Duodenal mucosa (tissue), 2 donors: ENCODE results near the gene PPP1R1C.

Experiments used
- H3K27ac ChIP-seq: one replicate; pipeline ENCODE4 v1.7.0; 2013; ENCODE audit warnings: low read depth, low read length
- H3K27me3 ChIP-seq, 2 donors: one replicate each; pipeline ENCODE4 v1.7.0; 2013; ENCODE audit warnings: low read length in 2 of 2, control low read depth in 1 of 2; ENCODE audit not compliant: insufficient read depth in 2 of 2, control insufficient read depth in 1 of 2
- H3K36me3 ChIP-seq, 2 donors: one replicate each; pipeline ENCODE4 v1.7.0; 2013; ENCODE audit warnings: low read length in 2 of 2, control low read depth in 1 of 2; ENCODE audit not compliant: insufficient read depth in 2 of 2, control insufficient read depth in 1 of 2
- H3K4me1 ChIP-seq, 2 donors: one replicate each; pipeline ENCODE4 v1.7.0; 2013; ENCODE audit warnings: low read length in 2 of 2, control low read depth in 1 of 2; ENCODE audit not compliant: insufficient read depth in 2 of 2, control insufficient read depth in 1 of 2
- H3K4me3 ChIP-seq, 2 donors: one replicate each; pipeline ENCODE4 v1.7.0; 2013; ENCODE audit warnings: low read length in 2 of 2, low read depth in 1 of 2
- H3K9ac ChIP-seq, 2 donors: one replicate each; pipeline ENCODE4 v1.7.0; 2013; ENCODE audit warnings: low read length in 2 of 2, low read depth in 1 of 2
- H3K9me3 ChIP-seq, 2 donors: one replicate each; pipeline ENCODE4 v1.7.0; 2013; ENCODE audit warnings: low read length in 2 of 2, control low read depth in 1 of 2; ENCODE audit not compliant: control insufficient read depth in 1 of 2

The PPP1R1C gene

DNA sequence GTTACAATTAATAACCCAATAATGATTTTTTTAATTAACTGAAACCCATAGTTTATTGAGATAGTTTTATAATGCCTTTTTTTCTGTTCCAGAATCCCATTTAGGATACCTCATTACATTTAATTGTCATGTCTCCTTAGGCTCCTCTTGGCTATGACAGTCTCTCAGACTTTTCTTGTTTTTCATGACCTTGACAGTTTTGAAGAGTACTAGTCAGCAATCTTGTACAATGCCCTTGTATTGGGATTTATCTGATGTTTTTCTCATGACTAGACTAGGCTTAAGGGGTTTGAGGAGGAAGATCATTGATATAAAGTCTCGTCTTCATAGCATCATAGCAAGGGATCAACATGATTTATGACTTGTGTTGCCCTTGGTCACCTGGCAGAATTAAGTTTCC is 72.4 kb downstream of the PPP1R1C start:
- no peaks in the 10 kb centered on the region for H3K36me3 ChIP-seq
- no peak overlapping the region for H3K9ac ChIP-seq
- H3K4me1 ChIP-seq, result no peaks in the 10 kb centered on the region
- no peak overlapping the region for H3K27ac ChIP-seq
- H3K9me3 ChIP-seq, result no peaks in the 10 kb centered on the region
- H3K27me3 ChIP-seq, result no peaks in the 10 kb centered on the region
- no peak overlapping the region for H3K4me3 ChIP-seq

DNA sequence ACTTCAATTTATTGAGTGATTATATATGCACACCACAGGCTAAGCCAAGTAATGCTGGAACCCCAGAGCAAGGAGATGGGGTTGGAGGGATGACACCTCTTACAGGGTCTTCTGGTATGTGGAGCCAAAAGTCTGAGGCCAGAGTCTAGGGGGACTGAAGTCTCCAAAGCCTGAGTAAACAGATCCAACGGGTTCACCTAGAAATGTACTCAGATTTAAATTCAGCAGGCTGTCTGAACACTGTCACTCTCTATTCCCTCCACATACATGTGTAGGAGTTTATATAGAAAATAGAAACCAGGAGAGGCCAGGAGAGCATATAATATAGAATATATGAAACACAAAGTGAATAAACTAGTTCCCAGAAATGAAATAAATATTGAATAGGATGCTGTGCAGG is 76.1 kb downstream of the PPP1R1C start:
- H3K27me3 ChIP-seq, result no peaks in the 10 kb centered on the region
- H3K9ac ChIP-seq, result no peak overlapping the region
- no peak overlapping the region for H3K27ac ChIP-seq
- H3K4me1 ChIP-seq, result no peaks in the 10 kb centered on the region
- no peaks in the 10 kb centered on the region for H3K36me3 ChIP-seq
- H3K9me3 ChIP-seq, result no peaks in the 10 kb centered on the region
- H3K4me3 ChIP-seq, result no peak overlapping the region

DNA sequence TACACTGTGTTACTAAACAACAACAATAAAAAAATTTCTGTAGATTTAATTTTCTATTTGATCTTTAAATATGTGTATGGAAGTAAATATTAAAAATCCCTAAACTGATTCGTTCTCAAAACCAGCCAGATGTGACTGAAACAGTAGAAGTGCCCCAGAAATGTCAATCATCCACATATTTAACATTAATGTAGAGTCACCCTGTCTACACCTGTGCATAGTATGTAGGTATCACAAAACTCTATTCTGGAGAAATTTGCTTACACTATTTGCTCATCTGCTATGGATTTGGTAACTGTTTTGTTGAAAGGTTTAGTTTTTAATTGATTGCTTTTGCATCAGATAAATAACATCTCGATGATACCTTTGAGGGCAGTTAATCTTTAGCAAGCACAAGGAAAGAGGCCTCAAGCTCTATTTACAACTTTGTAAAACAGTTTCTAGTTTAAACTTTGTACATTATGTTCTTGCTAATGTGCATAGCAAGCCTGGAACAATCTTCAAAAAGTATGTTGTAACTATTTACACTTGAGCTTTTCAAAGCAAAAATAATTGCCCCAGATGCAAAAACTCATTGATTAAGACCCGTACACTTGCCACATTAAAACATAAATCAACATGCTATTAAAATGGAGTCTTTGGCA is 76.8 kb downstream of the PPP1R1C start:
- Histone ChIP-seq H3K36me3 (no peaks in the 10 kb centered on the region), H3K27ac (no peak overlapping the region), H3K27me3 (no peaks in the 10 kb centered on the region), H3K4me1 (no peaks in the 10 kb centered on the region), H3K9ac (no peak overlapping the region), H3K4me3 (no peak overlapping the region), H3K9me3 (no peaks in the 10 kb centered on the region)

DNA sequence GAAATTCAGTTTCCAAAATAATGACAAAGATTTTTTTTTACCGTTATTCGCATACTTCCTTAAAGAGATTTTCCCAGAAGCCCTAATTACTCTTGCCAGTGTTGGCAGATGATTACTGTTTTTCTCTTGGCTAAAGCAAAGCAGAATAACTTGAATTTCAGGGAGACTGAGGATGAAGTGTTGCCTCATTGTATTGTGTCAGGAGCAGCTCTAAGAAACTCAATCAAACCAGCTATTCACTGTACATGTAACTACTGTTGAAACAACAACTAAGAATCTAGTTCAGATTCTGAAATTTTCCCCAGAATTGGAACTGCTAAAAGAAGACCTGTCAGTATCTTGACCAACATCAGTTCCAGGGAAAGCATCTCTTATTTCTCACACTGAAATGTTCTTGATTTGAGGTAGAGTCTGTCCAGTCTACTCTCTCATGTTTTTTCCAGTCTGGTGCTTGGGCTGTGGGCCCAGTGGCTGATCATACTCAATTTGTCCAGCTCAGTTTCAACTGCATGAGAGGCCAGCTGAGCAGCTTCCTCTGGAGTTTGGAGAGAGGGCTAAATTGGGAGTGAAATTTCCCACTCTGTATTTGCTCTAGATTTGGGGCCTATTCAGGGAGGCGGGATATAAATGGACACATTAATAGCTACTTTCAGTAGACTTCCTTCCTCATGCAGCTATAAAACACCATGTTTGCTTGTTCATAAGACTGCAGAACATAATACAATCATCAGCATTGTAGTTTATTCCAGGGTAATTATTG is 78.5 kb downstream of the PPP1R1C start:
- Histone ChIP-seq H3K4me3 (no peak overlapping the region), H3K27ac (no peak overlapping the region), H3K27me3 (no peaks in the 10 kb centered on the region), H3K9me3 (no peaks in the 10 kb centered on the region), H3K36me3 (no peaks in the 10 kb centered on the region), H3K9ac (no peak overlapping the region), H3K4me1 (peaks cover 0 to 11% of the 10 kb centered on the region in 2 donors)

DNA sequence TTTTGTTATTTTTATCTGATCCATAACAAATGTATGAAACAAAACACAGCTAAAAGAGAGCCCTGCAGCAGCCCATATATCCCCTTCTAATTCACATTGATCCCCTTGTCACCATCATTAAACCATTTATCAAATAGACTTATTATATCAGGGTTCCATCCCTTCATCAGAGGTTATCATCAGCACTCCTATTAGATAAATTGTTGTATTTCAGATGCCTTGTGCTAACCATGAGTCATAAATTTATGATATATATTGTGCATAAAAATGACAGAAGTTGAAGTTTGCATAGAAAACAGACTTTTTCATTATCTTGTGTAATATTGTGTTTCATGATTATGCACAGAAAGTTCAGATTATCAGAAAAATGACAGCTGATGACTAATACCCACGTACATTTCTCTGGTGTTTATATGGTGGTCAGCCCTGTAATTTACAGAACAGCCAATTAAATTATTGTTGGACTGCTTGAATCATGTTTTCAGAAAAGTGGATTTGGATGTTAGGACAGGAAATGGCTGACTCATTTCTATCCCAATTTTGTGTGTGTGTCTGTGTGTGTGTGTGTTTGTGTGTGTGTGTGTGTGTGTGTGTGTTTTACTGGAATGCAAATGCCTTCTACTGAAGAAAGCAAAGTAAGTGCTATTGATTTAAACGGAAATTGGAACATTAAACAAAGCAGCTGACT is 80.9 kb downstream of the PPP1R1C start:
- Histone ChIP-seq H3K36me3 (no peaks in the 10 kb centered on the region), H3K9me3 (no peaks in the 10 kb centered on the region), H3K4me1 (peaks cover 0 to 12% of the 10 kb centered on the region in 2 donors), H3K9ac (no peak overlapping the region), H3K27ac (no peak overlapping the region), H3K27me3 (no peaks in the 10 kb centered on the region), H3K4me3 (no peak overlapping the region)

DNA sequence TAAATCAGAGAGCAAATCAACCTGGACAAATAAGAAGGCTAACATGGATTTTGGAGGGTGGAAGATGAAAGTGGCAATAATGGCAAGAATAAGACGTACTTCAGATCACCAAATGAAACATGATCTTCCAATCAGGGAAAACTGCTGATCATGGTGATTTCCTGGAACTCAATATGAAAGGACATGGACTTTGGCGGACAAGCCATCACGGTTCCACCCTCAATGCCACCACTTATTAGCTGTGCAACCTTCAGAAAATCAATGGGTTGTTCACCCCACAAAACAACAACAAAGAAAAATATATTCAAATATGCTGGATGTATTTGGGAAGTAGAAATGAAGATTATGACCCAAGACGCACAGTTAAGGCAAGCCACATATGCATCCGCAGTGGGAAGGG is 81.7 kb downstream of the PPP1R1C start:
- Histone ChIP-seq H3K4me1 (peaks cover 0 to 12% of the 10 kb centered on the region in 2 donors), H3K9me3 (no peaks in the 10 kb centered on the region), H3K9ac (no peak overlapping the region)

DNA sequence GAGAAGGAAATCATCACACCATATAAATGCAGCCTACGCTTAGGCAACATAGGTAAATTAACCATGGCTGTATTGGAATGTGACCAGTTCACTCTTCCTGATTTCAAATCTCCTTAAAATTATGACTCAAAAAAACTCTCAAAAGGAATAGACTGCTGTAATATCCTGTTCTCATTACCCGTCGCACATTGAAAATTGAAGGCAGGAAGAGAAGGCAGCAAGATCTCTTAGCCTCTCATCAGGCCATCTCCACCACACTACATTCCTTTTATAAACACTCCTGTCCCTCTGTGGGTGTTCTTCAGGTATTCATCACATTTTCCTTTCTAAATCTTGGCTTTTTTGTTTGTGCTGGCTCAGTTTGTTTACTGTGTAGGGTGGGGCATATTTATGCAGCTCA is 83.2 kb downstream of the PPP1R1C start:
- Histone ChIP-seq H3K4me1 (peaks cover 0 to 12% of the 10 kb centered on the region in 2 donors), H3K4me3 (no peak overlapping the region), H3K36me3 (no peaks in the 10 kb centered on the region), H3K9me3 (no peaks in the 10 kb centered on the region), H3K27me3 (no peaks in the 10 kb centered on the region), H3K9ac (no peak overlapping the region), H3K27ac (no peak overlapping the region)

More for the DNA sequence above, 81.7 kb downstream of the PPP1R1C start:
- Histone ChIP-seq H3K27ac (no peak overlapping the region), H3K4me3 (no peak overlapping the region), H3K36me3 (no peaks in the 10 kb centered on the region), H3K27me3 (no peaks in the 10 kb centered on the region)

DNA sequence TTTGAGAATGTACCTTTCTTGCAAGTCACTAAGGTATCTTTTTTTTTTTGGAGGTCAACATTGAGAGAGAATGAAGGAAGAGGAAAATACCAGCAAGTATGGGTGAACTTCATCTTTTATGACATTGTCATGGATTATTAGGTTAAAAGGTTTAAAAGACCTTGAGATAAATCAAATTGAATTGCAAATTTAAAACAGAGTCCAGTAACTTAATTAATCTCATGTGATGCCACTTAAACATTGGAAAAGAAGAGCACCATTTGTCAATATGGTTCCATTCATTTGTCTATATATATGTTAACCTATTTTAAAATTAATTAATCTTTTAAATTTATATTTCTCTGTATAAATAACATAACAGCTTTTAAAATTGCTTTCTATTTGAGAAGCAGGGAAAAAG is 83.8 kb downstream of the PPP1R1C start:
- H3K9ac ChIP-seq, result no peak overlapping the region
- no peak overlapping the region for H3K27ac ChIP-seq
- peaks cover 0 to 12% of the 10 kb centered on the region in 2 donors for H3K4me1 ChIP-seq
- no peaks in the 10 kb centered on the region for H3K27me3 ChIP-seq
- no peak overlapping the region for H3K4me3 ChIP-seq
- no peaks in the 10 kb centered on the region for H3K36me3 ChIP-seq
- no peaks in the 10 kb centered on the region for H3K9me3 ChIP-seq

DNA sequence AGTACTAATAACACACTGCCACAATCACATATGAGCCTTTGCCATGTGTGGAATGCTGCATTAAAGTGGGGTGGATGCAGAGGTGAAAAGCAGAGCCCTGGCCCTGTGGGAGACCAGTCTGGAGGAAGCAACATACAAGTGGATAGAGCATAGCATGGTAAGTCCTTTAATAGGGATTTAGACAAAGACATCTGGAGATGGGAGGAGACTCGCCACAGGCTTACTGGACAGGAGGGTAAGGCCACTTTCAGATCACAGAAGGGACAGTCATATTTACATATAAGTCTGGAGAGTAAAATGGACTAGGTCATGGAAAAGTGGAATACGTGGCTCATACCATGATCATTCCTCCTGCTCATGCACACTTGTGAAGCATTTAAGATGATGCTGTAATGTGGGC is 84.3 kb downstream of the PPP1R1C start:
- Histone ChIP-seq H3K36me3 (no peaks in the 10 kb centered on the region), H3K4me1 (peaks cover 0 to 12% of the 10 kb centered on the region in 2 donors)

DNA sequence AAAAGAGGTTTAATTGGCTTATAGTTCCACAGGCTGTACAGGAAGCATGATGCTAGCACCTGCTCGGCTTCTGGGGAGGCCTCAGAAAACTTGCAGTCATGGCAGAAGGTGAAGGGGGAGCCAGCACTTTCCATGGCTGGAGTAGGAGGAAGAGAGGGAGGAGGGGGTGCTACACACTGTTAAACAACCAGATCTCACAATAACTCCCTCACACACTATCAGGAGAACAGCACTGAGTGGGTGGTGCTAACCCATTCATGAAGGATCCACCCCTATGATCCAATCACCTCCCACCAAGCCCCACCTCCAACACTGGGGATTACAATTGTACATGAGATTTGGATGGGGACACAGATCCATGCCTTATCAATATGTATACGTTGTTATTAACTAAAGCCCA is 85.1 kb downstream of the PPP1R1C start:
- H3K4me3 ChIP-seq, result no peak overlapping the region
- no peak overlapping the region for H3K9ac ChIP-seq

More for the DNA sequence above, 84.3 kb downstream of the PPP1R1C start:
- H3K9ac ChIP-seq, result no peak overlapping the region
- no peak overlapping the region for H3K27ac ChIP-seq
- no peak overlapping the region for H3K4me3 ChIP-seq
- no peaks in the 10 kb centered on the region for H3K27me3 ChIP-seq
- H3K9me3 ChIP-seq, result no peaks in the 10 kb centered on the region

More for the DNA sequence above, 85.1 kb downstream of the PPP1R1C start:
- Histone ChIP-seq H3K27ac (no peak overlapping the region), H3K36me3 (no peaks in the 10 kb centered on the region), H3K9me3 (no peaks in the 10 kb centered on the region), H3K27me3 (no peaks in the 10 kb centered on the region), H3K4me1 (peaks cover 0 to 12% of the 10 kb centered on the region in 2 donors)
